ENCODE results near the gene TMEM63B.

DNA sequence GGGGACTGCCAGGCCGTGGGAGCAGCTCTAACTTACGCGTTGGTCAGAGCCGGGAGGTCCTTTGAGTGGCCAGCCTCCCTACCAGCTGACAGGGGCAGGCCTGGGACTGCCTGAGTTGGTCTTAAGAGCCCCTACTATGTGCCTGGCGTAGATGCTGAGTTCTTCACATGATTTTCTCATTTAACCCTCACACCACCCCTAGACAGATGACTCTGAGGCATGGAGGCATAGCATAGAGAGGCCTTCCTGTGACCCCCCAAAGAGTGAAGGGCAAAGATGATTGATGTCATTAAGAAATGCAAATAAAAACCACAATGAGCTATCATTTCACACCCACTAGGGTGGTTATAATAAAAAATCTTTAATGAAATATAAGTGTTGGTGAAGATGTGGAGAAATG, 36.9 kb upstream of the TMEM63B start:
- TF ChIP-seq, protein P1, sequence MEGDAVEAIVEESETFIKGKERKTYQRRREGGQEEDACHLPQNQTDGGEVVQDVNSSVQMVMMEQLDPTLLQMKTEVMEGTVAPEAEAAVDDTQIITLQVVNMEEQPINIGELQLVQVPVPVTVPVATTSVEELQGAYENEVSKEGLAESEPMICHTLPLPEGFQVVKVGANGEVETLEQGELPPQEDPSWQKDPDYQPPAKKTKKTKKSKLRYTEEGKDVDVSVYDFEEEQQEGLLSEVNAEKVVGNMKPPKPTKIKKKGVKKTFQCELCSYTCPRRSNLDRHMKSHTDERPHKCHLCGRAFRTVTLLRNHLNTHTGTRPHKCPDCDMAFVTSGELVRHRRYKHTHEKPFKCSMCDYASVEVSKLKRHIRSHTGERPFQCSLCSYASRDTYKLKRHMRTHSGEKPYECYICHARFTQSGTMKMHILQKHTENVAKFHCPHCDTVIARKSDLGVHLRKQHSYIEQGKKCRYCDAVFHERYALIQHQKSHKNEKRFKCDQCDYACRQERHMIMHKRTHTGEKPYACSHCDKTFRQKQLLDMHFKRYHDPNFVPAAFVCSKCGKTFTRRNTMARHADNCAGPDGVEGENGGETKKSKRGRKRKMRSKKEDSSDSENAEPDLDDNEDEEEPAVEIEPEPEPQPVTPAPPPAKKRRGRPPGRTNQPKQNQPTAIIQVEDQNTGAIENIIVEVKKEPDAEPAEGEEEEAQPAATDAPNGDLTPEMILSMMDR (IDR thresholded peaks at IDR 0.05): no peak
- no peak for TF ChIP-seq POLR2A (IDR thresholded peaks at IDR 0.05)

Measured in heart left ventricle (tissue), 13 donors.